Measurements from ENCODE around the gene EVC2.

Gene EVC2

GRCh38 chr4:5706486-5707290 is 1.7 kb downstream of the EVC2 start:
- Histone ChIP-seq H3K9me3 (ENCODE audit: severe bottlenecking) (no peaks in the 10 kb centered on the region), H3K27me3 (ENCODE audit: insufficient read depth, poor library complexity, severe bottlenecking) (no peaks in the 10 kb centered on the region), H3K4me3 (ENCODE audit: severe bottlenecking) (no peak overlapping the region), H3K27ac (ENCODE audit: poor library complexity, severe bottlenecking) (no peak overlapping the region), H3K36me3 (ENCODE audit: low read depth) (peaks cover 14% of the 10 kb centered on the region; the same call in 1 of the 2 replicates), H3K4me1 (ENCODE audit: insufficient read depth, poor library complexity, severe bottlenecking) (peaks cover 18% of the 10 kb centered on the region)
- DNase-seq (ENCODE audit: low spot score) (no peak), ATAC-seq (ENCODE audit: low read depth) (no peak)
- TF ChIP-seq, protein P1, sequence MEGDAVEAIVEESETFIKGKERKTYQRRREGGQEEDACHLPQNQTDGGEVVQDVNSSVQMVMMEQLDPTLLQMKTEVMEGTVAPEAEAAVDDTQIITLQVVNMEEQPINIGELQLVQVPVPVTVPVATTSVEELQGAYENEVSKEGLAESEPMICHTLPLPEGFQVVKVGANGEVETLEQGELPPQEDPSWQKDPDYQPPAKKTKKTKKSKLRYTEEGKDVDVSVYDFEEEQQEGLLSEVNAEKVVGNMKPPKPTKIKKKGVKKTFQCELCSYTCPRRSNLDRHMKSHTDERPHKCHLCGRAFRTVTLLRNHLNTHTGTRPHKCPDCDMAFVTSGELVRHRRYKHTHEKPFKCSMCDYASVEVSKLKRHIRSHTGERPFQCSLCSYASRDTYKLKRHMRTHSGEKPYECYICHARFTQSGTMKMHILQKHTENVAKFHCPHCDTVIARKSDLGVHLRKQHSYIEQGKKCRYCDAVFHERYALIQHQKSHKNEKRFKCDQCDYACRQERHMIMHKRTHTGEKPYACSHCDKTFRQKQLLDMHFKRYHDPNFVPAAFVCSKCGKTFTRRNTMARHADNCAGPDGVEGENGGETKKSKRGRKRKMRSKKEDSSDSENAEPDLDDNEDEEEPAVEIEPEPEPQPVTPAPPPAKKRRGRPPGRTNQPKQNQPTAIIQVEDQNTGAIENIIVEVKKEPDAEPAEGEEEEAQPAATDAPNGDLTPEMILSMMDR (IDR thresholded peaks at IDR 0.05; ENCODE audit: poor library complexity, severe bottlenecking), result no peak

DNA sequence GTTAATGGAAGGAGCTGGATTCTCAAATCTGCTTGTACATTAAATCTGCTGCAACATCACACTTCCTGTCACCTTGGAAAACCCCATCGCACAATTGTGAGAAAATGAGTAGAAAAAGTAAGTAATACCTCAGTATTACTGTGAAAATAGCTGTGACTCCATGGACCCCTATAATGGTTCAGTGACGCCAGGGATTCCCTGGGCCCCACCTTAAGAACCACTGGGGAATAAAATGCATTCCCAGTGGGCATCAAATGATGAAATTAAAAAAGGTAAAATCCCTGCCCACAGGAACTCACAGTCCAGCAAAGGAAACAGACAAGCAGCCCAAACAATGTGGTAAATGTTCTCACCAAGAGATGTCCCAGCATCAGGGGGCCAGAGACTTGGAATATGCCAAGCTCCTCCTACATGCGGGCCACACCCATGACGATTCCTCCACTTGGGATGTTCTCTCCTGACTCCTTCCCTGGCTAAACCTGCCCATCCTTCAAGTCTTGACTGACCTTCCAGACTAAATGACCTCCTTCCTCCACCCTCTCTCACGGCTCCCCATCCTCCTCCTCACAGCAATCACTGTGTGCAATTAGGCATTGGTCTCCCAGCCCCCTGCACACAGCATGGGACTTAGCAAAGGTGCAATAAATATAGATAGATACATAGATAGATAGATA is 2.6 kb downstream of the EVC2 start:
- Histone ChIP-seq H3K27ac (ENCODE audit: poor library complexity, severe bottlenecking) (no peak overlapping the region), H3K4me3 (ENCODE audit: severe bottlenecking) (no peak overlapping the region), H3K9me3 (ENCODE audit: severe bottlenecking) (no peaks in the 10 kb centered on the region), H3K4me1 (ENCODE audit: insufficient read depth, poor library complexity, severe bottlenecking) (peaks cover 17% of the 10 kb centered on the region), H3K36me3 (ENCODE audit: low read depth) (peaks cover 14% of the 10 kb centered on the region; the same call in 1 of the 2 replicates), H3K27me3 (ENCODE audit: insufficient read depth, poor library complexity, severe bottlenecking) (no peaks in the 10 kb centered on the region)
- TF ChIP-seq, protein P1 (IDR thresholded peaks at IDR 0.05; ENCODE audit: poor library complexity, severe bottlenecking), result no peak
- ATAC-seq (ENCODE audit: low read depth), result no peak
- DNase-seq (ENCODE audit: low spot score), result no peak

DNA sequence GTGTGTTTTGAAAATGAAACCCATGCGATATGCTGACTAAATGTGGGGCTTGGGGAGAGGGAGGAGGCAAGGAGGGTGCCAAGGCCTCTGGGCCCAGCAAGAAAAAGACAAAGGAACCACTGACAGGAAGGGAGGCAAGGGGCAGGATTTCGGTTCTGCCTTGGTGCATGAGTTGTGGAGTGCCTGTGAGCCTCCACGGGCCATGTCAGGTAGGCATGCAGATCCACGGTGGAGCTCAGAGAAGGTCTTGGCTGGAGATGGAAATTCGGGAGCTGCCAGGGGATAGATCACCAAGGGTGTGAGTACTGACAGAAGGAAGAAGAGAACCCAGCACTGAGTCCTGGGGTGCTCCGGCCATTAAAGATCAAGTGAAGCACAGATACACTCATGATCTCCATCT is 4.1 kb downstream of the EVC2 start:
- TF ChIP-seq, protein P1 (IDR thresholded peaks at IDR 0.05; ENCODE audit: poor library complexity, severe bottlenecking), result no peak

DNA sequence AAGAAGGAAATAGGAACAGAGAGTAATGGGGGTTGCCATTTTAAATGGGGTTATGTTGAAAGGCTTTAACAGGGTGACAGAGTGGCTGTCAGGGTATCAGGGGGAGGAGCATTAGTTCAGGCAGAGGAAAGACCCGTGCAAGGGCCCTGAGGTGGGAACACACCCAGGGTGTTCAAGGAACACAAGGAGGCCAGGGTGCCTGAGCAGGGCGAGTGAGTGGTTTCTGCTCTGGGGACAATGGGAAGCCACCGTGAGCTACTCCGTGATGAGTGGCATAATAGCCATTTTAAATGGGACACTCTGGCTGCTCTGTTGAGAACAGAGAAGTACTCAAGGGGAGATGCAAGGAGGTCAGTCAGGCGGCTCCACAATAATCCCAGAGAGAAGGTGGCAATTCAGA is 4.5 kb downstream of the EVC2 start:
- Histone ChIP-seq H3K4me3 (ENCODE audit: severe bottlenecking) (no peak overlapping the region), H3K9me3 (ENCODE audit: severe bottlenecking) (no peaks in the 10 kb centered on the region), H3K27ac (ENCODE audit: poor library complexity, severe bottlenecking) (no peak overlapping the region), H3K27me3 (ENCODE audit: insufficient read depth, poor library complexity, severe bottlenecking) (no peaks in the 10 kb centered on the region), H3K4me1 (ENCODE audit: insufficient read depth, poor library complexity, severe bottlenecking) (peaks cover 6% of the 10 kb centered on the region), H3K36me3 (ENCODE audit: low read depth) (peaks cover 14% of the 10 kb centered on the region; the same call in 1 of the 2 replicates)
- DNase-seq (ENCODE audit: low spot score), result no peak
- TF ChIP-seq, protein P1 (IDR thresholded peaks at IDR 0.05; ENCODE audit: poor library complexity, severe bottlenecking), result no peak
- no peak for ATAC-seq (ENCODE audit: low read depth)

More for the DNA sequence above, 4.1 kb downstream of the EVC2 start:
- ATAC-seq (ENCODE audit: low read depth) (no peak), DNase-seq (ENCODE audit: low spot score) (no peak)
- Histone ChIP-seq H3K4me3 (ENCODE audit: severe bottlenecking) (no peak overlapping the region), H3K4me1 (ENCODE audit: insufficient read depth, poor library complexity, severe bottlenecking) (peaks cover 6% of the 10 kb centered on the region), H3K9me3 (ENCODE audit: severe bottlenecking) (no peaks in the 10 kb centered on the region), H3K27ac (ENCODE audit: poor library complexity, severe bottlenecking) (no peak overlapping the region), H3K36me3 (ENCODE audit: low read depth) (peaks cover 14% of the 10 kb centered on the region; the same call in 1 of the 2 replicates), H3K27me3 (ENCODE audit: insufficient read depth, poor library complexity, severe bottlenecking) (no peaks in the 10 kb centered on the region)

Measured in RWPE2 (cell line).